Measurements from ENCODE around the gene NOD1.

NOD1 gene

DNA sequence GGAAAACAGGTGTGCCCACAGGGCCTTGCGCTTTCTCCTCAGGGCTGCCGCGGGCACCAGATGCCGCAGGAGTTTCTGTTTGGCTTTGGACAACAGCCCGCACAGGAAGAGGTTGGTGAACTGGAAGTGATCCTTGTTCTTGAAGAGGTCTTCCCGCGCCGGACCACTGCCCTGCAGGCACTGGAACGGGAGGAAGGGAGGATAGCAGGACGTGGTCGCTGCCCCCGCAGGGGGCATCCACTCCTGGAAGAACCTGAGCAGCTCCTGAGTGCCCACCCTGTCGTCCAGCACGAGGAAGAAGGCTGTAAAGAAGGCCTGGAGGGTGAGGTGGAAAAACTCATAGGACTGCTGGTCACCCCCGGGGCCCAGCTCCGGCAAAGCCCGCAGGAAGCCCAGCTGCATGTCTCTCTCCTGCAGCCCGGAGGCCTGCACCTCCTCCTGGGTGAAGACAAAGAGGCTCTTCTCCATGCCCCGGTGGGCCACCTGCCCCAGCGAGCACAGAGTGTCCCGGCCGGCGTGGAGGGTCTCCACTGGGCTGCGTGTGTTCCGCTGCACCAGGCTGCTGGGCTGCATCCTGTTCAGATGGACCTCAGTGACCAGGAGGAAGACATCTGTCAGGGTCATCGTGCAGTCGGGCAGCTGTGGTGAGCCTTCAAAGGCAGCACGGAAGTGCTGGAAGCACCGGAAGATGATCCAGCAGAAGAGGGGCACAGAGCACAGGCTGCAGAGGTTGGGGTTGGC lies 26.9 kb downstream of the NOD1 start:
- in situ Hi-C loops (cut with MboI; ENCODE audit: low sequenced_read_pairs): no loop called here

GRCh38 chr7:30450983-30451497 lies 27.5 kb downstream of the NOD1 start:
- in situ Hi-C loops (cut with MboI; ENCODE audit: low sequenced_read_pairs): no loop called here

DNA sequence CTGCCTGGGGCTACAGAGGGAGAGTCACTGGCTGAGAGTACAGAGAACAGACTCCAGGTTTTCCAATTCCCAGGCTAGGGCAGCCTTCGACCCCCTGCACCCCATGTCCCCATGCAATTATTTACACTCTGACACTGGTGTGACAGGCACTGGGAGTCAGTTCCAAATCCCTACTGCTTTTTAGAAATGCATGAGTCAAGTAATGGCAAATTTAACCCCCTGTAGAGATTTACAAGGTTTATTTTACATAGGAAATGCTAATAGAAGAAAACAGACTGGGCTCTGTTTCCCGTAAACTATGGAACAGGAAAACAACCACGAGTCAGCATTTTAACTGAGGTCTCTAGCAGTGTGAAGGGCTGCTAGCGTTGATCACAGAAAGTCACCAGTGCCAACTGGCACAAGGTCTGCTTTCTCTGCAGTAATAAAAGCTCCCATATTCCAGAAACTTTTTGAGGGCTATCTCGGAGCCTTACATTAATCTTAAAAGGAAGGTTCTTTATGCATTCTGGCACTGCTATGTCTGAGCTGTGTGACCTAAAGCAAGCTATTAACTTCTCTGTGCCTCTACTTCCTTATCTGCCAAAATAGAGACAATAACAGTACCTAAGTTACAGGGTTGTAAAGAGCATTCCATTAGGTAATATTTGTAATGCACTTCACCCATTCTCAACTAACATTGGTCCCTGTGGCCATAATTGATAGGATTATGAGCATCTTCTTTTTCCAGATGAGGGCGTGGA lies 28.2 kb downstream of the NOD1 start:
- in situ Hi-C loops (cut with MboI; ENCODE audit: low sequenced_read_pairs): no loop called here

- in situ Hi-C loops (cut with MboI; ENCODE audit: low sequenced_read_pairs): no loop called here
Measured at GRCh38 chr7:30448461-30449189, 30.0 kb downstream of the NOD1 start.

GRCh38 chr7:30447466-30447865 lies 31.1 kb downstream of the NOD1 start:
- in situ Hi-C loops (cut with MboI; ENCODE audit: low sequenced_read_pairs): no loop called here

DNA sequence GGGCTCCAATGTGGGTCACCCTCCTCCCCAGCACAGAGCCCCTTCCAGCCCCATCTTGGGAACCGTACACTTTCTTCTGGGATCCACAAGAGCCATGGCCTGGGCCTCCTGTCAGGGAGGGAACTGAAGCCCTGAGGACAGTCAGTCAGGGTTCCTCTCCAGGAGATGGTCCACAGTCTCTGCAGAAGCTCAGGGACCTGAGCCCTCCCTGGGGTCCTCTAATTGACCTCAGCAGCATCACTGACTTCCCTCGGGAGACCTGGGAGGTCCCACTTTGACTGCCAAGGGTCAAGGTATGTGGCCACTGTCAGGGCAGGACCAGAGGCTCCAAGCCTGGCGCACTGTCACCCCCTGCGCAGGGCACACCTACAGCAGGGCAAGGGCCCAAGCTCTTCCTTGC lies 32.3 kb downstream of the NOD1 start:
- in situ Hi-C loops (cut with MboI; ENCODE audit: low sequenced_read_pairs): no loop called here

- in situ Hi-C loops (cut with MboI; ENCODE audit: low sequenced_read_pairs): no loop called here
Measured at GRCh38 chr7:30445770-30446169, 32.8 kb downstream of the NOD1 start.

DNA sequence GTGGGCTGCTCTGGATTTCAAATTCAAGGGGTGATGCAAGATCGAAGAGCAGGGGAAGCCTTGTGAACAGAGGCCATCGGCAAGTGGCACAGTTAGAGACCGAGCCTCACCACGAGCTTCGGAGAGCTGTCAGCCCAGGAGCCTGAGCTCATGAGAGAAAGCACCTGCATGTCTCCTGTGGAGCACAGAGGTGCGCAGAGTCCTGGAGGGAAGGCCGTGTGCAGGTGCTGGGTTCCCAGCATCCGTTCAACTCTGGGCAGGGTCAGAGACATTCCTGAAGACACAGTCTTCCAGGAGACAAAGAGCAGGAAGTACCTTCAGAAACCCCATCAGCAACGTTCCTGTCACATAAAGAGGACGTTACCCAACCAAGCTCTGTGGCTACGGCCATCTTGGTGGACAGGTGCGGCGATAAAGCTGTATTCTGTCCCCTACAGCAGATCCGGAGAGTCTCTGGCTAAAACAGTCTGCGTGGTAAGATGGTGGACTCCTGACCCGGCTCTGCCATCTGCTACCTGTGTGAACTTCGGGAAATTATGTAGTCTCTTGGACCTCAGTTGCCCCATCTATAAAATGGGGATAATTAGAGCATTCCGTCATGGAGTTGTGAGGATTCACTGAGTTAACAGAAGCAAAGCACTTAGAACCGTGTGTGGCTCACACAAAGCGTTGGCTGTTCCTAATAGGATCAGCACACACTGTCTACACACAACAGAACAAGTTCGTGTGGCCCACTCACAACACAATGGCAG lies 40.6 kb downstream of the NOD1 start:
- in situ Hi-C loops (cut with MboI; ENCODE audit: low sequenced_read_pairs): no loop called here

- in situ Hi-C loops (cut with MboI; ENCODE audit: low sequenced_read_pairs): no loop called here
Measured at GRCh38 chr7:30436518-30436917, 42.1 kb downstream of the NOD1 start.

- in situ Hi-C loops (cut with MboI; ENCODE audit: low sequenced_read_pairs): no loop called here
Measured at GRCh38 chr7:30436046-30436445, 42.5 kb downstream of the NOD1 start.

- in situ Hi-C loops (cut with MboI; ENCODE audit: low sequenced_read_pairs): no loop called here
Measured at GRCh38 chr7:30434140-30434799, 44.3 kb downstream of the NOD1 start.

GRCh38 chr7:30433506-30433905 lies 45.1 kb downstream of the NOD1 start:
- in situ Hi-C loops (cut with MboI; ENCODE audit: low sequenced_read_pairs): no loop called here

DNA sequence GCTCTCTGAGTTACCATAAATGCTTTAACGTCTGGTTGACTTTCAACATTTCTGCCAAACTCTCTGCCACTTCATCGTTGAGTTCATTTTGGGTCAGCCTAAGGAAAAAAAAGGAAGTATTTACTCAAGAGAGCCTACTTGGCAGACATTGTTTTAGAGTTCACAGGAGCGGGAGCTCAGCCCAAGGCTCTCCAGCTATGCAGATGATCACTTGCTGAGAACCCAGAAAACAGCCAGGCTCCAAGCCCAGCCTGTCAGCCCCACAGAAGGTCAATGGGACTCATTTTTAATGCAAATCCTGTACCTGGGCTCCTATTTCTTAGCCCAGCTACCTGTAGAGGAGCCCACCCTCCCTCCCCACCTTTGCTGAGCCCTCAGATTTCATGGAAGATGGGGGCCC lies 45.5 kb downstream of the NOD1 start:
- in situ Hi-C loops (cut with MboI; ENCODE audit: low sequenced_read_pairs): no loop called here

DNA sequence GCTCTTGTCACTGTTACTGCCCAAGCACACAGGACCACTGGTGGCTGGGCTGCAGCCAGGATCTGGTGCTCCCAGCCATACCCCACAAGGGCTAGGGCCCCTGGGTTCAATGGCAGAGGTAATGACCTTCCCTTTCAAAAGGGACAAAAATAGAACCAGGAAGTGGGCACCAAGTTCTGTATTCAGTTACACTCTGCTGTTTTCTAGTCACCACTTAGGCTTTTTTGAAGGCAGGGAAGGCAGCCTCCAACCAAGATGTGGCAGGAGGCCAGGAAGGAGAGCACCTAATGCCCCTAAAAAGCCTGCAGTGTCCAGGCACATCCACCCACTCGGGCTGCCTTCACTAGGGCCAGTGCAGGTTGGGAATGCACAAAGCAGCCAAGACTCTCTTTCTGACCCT lies 47.8 kb downstream of the NOD1 start:
- in situ Hi-C loops (cut with MboI; ENCODE audit: low sequenced_read_pairs): no loop called here

DNA sequence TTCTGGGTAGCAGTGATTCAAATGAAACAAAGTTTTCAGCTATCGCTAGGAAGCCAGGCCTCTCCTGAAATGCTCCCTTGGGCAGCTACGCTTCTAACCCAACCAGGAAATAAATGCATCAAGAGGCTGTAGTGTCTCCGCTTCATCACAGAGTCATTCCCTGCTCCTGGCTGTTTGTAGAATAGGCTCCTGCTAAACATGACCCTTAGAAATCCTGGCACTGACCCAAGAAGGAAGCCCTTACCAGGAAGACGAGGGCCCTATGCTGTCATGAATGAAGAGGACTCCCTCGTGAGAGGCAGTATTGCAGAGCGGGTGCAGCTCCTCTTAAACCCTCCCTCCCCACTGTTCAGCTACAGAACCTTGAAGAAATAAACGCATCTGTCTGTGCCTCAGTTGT lies 48.3 kb downstream of the NOD1 start:
- in situ Hi-C loops (cut with MboI; ENCODE audit: low sequenced_read_pairs): no loop called here

DNA sequence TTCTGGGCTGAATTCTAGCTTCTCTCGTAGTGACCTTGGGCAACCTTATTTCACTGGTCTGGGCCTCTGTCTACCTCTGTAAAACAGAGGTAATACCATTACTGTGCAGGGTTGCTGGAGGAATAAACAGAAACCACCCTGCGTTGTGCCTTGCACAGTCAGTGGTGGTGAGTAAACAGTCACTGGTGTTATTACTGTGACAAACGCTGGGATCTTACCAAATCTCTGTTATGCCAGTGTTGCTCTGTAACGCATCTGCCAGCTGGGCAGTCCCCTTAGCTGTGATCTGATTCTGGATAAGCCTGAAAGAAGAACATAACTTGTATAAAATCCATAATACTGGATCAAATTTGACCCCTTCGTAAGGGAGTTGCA lies 49.4 kb downstream of the NOD1 start:
- in situ Hi-C loops (cut with MboI; ENCODE audit: low sequenced_read_pairs): no loop called here

GRCh38 chr7:30428246-30429155 lies 50.1 kb downstream of the NOD1 start:
- in situ Hi-C loops (cut with MboI; ENCODE audit: low sequenced_read_pairs): no loop called here

DNA sequence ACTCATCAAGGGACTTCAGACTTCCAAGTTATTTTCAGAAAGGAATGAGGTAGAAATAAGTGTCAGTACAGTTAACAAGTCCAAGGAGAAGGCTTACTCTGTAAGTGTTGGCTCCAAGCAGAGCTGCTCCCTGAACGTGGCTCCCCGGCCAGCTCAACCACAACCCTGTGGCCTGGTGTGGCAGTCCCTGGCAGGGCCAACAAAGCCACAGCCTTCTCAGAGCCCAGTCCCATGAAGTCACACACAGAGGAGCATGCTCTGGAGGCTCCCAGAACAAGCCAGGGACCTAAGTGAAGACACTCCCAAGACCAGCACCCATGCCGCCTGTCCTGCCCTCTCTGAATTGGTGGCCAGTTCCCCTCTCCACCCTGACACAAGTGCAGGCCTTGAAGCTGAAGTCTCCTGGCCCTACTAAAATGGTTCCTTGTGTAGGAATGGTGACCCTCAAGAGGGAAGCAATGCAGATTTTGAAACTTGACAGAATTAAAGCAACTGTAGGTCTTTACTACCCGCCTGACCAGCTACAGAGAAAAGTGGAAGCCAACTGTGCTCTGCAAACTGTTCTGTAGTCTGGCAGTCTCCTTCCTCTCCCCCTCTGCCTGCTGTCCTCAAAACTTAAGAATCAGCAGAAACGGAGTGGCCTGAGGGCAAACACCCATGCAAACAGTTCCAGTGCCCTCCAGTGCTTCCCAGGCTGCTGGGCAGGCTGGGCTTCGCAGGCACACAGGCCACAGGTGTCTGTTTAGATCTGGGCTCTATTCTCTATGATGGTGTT lies 51.1 kb downstream of the NOD1 start:
- in situ Hi-C loops (cut with MboI; ENCODE audit: low sequenced_read_pairs): no loop called here

DNA sequence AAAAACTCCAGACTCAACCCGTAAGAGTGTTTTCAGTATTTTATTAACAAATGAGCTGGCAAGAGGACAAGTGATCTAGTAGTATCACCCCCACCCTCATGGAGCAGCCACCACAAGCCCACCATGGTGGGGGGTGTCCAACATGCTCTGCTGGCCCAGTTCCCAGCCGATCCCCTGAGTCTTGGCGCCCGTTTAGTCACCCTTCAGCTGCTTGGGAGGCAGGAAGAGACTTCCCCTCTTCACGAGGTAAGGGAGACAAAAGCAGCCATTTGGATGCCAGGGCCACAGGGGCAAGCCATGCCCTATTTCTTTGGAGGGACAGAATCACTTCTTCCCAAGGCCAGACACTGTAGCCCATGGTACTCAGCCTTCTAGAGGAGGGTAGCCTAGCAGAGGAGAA lies 54.1 kb downstream of the NOD1 start:
- in situ Hi-C loops (cut with MboI; ENCODE audit: low sequenced_read_pairs): no loop called here

Data from HL-60/S4 treated with phorbol 12-myristate 13-acetate at 8.2 ng/mL for 4 days and 3 days (cell line).